NCI-H2081 treated with DMSO at 0.1 percent for 48 hours (cell line): ENCODE data around the gene FBXL17.

Source experiments
- DNase-seq: peaks from one replicate; lab custom pipeline; 2025; lab: John Stamatoyannopoulos, UW

Gene FBXL17

DNA sequence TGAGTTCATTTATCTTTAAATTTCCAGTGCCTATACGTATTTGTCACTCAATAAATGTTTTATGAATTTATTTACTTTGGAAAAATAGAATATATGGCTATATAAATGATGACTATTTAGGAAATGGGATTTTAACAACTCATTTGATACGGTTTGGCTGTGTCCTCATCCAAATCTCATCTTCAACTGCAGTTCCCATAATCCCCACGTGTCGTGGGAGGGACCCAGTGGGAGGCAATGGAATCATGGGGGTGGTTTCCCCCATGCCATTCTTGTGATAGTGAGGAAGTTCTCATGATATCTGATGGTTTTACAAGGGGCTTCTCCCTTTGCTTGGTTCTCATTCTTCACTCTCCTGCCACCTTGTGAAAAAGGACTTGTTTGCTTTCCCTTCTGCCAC lies 523.6 kb downstream of the FBXL17 start:
- DNase-seq, result no peak

DNA sequence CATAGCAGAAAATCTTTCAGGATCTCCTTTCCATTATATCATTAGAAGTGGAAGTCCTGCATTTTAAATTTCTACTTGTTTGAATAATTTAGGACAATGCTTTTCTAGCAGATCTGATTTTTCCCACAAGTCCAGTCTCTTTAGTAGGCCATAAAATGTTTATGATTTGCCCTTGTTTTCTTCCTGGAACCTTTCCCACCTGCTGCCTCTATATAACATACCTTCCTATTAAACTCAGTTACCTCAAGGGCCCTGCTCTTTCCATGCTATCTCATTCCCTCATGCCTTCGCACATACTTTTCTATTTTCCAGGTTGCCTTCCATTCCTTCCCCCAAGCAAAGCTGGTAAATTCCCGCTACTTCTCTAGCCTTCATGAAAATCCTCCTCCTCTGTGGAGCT lies 524.1 kb downstream of the FBXL17 start:
- no peak for DNase-seq

DNA sequence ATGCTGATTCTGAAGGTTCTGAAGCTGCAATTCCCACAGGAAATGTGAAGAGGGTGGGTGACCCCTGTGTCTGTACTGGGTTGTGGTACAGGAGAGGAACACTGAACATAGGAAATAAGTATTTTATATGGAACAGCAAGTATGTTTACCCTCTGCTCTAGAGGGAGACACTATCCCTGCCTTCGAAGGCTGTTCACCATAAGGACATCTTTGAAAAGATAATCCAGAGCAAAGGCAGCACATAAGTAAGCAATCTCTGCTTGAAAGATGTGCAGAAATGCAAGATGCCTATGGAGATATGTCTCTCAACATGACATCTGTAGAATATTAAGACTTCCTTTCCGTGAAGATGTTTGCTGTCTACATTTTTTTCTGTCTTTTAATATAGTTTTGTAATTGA lies 526.7 kb downstream of the FBXL17 start:
- no peak for DNase-seq

DNA sequence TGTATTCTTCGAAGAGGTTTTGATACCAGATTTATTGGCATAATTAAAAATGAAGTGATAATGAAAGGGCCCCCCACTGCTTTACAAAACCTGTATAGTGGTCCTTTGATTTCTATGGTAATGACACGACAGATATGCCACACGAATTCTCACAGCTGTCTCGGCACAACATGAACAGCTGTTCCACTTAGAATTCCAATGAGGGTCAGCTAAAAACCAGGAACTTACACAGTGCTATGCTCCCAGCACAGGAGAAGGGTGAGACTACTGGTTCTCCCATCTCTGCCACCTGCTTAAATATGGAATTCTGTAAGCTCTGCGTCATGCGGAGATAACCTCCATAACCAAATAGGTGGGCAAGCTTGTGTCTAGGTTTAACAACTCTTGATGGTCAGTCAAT lies 528.2 kb downstream of the FBXL17 start:
- DNase-seq, result no peak

DNA sequence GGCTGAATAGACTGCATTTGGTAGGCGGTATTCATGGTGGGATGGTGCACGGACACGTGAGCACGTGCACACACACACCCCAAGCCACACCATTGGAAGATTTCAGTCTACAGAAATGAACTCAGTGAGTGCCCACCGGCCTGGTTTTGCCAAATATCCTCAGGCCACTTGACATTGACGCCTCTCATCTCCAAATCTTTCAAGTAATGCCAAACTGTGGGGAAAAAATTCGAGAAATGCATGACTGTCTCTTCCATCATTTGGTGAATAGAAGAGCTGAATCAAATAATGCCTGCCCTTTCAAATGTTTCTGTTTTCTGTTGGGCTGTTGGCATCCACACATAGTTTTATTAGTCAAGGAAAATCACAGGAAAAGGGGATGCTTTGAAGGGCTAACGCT lies 528.9 kb downstream of the FBXL17 start:
- DNase-seq, result no peak

DNA sequence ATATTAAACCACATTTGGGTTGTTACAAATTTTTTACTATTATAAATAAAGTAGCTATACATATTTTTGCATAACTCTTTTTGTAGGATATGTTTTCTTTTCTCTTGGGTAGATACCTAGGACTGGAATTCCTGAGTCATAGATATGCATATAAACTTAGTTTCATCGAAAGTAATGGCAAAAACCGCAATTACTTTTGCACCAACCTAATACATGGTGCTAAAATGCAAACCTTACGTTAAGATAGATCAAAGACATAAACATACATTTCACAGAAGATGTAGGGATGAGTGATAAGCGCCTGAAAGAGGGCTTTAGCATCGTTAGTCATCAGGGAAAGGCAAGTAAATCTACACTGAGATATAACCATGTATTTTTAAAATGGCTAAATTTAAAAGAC lies 532.8 kb downstream of the FBXL17 start:
- DNase-seq, result no peak

DNA sequence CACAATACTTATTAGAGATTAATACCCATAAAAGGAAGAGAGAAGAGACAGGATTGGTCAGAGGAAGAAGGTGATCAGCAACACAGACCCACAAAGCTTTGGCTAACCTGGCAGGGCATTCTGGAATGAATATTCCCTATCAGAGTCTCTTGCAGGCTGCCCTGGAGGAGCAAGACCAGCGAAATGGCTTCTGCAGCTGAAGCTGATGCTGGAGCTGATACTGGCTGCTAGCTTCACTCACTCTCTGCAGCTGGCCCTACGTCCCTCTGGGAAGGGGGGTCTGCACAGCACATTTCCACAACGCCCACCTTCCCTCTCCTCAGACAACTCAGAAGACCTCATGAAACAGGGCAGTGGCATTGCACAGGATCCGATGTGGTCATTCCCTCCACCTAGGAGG lies 541.3 kb downstream of the FBXL17 start:
- no peak for DNase-seq

DNA sequence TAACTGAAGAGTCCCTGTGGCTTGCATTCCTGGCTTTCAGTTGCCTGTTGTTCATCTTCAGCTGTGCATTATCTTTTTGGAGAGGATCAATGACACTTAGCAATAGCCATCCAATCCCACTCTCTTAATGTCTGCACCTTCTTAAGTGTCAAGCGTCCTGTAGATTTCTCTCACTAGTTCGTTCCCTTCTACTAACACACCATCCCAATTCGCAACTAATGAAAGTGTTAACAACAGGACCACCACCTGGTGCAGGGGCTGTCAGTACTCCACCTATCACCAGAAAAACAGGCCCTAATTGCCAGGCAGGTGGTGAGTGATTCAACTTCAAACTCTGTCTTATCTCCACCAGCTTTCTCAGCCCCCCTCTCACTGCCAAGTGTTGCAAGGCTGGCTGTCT lies 541.7 kb downstream of the FBXL17 start:
- DNase-seq, result no peak

DNA sequence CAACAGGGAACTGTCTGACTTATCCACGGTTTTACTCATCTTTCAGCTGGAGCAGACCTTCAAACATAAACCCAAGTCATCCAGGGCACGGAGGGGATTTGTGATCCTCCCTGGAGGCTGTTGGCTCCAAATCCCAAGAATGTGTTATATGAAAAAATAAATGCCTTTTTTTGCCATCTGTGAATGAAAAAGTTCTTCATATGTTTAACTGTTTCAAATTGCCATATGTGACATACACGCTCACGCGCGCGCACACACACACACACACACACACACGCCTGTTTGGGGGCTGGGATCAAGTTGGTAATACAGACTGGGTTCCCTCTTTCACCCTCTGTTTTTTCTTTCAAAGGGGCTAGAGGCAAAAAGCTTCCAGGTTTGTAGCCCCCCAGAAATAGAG lies 546.8 kb downstream of the FBXL17 start:
- DNase-seq, result no peak

DNA sequence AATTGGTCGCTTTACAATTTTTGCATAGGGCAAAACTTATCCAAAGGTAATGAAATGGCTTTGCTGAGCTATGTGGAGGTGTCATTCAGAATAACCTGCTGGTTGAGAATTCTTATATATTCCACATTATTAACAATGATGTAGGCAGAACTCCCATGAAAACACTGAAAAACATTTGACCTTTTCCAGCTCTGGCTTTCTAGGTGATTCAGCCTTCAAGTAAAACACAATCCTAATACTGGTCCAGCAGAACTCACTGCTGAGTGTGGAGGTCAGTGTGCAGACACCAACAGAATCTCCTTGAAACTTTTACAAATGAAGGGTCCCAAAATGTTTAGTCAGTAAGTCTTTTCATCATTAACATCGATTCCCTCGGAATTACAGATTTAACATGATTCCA lies 549.2 kb downstream of the FBXL17 start:
- no peak for DNase-seq

DNA sequence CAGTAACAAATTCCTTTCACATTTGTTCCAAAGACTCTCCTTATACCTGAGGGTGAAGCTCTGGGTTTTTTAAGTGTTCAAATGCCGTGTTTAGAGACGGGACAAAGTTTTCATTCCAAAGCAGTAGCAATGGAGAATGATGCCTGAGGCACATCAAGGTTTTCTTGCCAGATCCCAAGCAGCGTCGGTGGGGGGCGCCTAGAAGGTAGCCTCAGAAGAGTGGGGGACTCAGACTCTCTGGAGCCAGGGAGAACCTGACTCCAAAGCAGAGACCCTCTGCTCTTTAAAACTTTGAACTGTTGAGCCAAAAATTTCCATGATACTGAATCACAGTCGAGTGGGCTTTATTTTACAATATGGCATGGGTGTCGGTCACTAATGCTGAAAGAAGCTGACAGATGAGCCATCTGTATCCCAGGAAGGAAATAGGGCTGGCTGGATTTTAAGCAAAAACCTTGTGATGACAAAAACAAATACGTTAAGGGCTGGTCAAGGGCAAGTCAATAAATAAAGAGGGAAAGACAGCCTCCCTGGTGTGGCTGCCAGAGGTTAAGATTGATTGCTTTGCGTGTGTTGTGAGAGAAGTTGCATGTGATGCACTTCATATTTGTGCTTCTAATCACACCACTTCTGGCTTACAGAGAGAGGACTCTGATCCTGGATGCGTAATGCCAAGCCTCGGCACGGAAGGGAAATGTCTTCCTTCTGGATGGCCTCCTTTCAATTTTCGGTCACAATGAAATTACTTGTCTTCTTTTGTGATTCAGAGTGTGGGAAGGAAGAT lies 550.1 kb downstream of the FBXL17 start:
- DNase-seq, result no peak

DNA sequence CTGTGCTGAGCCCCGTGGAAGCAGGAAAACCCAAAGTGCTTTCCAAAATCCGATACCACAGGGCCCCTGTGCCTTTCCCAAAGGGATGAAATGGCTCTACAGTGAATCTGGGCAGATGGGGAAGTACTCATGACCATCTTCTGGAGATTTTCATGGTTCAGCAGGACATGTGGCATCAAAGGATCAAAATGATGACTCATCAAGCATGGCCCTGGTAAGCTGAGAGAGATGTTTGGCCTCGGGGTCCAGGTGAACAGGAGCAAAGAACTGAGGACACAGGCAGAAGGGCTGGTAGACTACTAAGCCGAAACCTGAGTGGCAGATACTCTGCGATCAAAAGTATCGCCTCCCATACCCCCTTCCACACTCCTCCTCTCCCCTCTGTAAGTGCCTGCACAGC lies 551.1 kb downstream of the FBXL17 start:
- DNase-seq, result no peak

DNA sequence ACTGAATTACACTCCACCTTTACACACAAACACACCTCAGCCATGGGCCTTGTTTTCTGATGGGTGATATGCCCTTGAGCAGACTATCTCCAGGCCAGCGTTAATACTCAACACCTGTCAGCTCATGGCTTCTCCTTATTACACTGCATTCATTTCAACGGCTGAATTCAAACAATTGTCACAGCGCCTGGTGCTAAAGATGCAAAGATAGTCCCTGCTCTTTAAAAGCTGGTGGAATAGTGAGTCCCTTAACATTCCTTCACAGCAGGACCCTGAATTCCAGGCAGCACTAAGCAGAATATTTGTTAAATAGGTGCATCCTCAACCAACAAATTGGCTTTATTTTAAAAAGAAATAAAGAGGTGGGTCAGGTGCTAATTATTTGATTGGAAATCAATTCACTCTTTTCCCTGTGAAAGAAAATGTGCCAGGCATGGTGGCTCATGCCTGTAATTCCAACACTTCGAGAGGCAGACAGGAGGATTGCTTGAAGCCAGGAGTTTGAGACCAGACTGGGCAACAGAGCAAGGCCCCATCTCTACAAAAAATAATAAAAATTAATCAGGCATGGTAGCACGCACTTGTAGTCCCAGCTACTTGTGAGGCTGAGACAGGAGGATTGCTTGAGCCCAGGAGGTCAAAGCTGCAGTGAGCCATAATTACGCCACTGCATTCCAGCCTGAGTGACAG lies 555.4 kb downstream of the FBXL17 start:
- no peak for DNase-seq

DNA sequence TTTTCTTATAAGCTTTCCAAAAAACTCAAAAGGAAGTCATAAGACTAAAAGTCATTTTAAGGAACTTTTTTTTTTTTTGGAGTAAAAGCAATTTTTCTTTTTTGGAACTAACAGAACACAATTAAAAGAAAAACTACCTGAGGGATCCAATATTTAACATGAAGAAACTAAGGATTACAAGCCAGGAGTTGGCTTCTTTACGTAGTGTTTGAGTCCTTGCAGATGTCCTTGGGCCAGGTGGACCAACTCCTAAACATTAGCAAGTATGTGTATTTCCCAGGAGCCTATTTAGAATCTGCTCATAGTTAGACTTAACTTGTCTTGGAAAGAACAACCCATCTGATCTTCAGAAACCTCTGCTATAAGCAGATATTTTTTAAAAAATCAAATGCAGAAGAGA lies 557.1 kb downstream of the FBXL17 start:
- no peak for DNase-seq

DNA sequence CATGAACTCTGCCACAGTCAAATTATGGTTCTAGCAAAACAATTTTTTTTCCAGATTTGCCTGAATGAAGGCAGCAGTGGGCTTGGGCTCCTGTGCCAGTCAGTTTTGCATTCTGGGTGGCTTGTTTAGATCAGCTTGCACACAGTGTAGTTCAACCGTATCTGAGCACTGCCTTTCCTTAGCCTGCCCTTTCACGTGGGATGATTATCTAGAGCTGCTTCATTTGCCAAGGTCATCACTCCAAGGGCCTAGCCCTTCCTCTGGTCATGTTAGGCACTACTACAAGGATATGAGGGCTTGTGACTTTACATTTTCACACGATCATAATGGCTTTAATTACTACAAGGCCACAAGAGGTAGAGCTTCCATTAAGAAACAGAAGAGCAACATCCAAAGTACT lies 560.6 kb downstream of the FBXL17 start:
- no peak for DNase-seq

DNA sequence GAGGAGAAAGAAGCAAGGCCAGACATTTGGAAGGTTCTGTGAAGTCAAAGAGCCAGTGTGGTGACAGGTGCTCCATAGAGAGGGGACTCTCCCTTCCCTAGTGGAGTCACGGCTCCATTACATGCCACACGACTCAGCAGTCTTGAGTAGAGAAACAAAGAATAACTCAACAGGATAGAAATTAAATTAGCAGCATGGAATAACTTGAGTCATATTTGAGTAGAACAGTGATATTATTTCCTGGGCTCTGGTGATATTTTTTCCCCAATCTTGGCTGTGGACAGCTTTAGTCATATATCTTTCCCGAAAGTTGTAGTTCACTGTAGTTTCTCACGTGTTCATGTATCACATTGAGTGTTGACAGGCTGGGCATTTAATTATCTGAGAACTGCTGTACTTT lies 561.5 kb downstream of the FBXL17 start:
- DNase-seq, result no peak

DNA sequence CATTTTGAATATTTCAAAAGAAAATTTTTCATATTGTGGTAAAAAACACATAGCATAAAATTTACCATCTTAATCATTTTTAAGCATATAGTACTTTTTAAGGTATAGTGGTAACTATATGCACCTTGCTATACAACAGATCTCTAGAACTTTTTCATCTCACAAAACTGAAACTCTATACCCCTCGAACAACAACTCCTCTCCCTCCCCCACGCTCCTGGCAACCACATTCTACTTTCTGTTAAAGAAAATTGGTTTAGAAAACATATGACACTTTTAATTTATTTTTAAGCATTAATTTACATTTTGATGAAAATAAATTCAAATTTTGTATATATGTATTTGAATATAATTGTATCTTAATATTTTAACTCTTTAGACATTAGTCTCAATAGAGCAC lies 563.9 kb downstream of the FBXL17 start:
- no peak for DNase-seq

DNA sequence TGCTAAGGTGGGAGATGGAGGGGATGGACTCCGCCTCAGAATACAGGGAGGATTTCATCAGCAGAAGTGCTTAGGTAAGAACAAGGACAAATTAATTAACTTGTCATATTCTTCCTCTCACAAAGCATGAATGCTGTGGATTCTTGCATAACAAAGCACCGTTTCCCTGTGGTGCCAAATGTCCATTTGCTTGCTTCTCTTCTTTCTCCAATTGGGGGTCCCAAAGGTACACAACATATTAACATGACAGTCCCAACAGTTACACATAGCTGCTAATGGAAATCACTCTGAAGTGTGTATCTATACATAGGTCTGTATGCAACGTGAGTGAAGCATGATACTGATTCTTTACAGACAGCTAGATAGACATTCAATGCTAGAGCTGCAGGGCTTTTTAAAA lies 564.5 kb downstream of the FBXL17 start:
- no peak for DNase-seq

DNA sequence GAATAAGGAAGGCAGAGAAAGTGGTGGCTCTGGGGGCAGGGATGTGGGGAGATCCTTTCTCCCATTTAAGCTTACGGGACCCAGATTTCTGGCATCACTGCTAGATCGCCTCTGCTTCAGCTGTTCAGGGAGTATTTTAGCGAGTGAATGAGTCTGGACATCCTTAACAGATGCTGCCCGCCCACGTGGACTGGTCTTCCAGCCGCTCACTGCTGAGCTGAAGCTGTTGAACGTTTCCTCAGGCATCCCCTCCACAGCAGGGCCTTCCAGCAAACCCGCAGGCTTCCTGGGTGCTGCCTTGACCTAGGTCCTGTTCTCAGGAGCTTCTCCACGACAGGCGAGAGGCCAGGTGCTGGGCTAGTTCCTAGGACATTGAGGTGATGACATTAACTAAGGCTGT lies 566.8 kb downstream of the FBXL17 start:
- DNase-seq, result no peak

DNA sequence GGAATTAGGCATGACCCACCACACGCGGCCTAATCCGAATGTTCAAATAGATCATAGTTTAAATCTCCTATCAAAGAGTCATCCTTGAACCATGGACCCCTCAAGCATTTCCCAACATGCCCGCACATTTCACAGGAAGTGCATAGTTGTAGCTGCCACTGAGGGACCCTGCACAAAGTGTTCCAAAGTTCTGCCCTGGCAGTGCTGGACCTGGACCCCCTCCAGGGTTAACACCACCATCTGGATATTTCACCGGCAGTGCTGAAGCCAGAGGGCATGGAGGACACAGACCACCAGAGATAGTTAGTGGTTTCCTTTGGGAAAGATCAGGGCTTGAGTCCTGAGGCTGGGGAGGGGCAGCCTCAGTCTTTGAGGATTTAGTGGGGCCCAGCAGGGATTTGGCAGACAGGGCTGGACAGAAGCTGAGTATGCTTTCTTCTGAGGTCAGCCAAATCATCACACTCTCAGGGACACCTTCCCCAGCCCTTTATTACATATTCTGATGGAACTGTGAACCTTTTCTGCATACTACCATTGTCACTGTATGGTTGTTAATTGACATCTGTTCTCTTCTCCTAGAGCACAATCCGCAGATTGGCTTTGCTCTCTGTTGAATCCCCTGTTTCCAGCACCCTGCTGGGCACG lies 567.6 kb downstream of the FBXL17 start:
- no peak for DNase-seq

DNA sequence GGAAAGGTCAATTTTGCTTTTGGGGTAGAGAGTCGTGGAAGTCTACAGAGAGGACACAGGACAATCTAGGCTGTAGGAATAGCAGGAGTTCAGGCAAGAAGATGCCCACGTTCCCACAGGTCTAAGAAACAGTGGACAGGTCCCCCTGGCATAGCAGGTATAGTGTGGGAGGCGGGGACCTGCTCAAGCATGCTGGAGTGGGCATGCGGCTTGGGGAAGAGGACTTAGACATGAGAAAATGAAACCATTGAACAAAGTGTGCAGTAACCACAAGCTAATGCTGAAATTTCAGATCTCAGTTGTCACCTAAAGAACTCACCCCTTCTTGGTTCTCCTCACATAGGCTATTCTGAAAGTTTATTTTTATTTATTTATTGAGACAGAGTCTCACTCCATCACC lies 568.3 kb downstream of the FBXL17 start:
- DNase-seq, result no peak

DNA sequence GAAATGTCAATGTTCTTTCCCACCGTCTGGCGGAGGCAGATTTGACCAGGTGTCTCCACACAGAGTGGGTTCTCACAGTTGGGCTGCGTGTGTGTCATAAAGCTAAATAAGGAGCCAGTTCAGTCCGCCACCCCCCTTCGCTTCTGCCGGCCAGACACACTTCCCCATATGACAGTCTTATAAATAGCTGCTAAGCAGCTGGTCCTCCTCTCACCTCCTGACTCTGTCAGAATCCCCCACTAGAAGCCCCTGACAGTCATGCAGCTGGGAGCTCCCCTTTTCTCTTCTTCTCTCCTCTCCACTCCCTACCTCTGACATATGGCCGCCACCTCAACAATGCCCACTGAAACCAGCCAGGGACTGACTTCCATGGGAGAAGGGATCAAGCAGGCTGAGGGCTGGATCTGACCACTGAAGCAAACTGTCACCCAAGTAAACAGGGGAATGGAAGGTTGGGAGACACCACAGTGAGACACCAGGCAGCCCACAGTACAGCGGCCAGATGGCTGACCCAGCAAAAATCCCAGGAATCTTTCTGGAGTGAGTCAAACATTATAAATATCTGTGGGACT lies 569.2 kb downstream of the FBXL17 start:
- DNase-seq, result no peak
